ENCODE results near the gene EIF2B2.

GRCh38 chr14:75025082-75025481, 22.4 kb downstream of the EIF2B2 start:
- no peak for TF ChIP-seq POLR2A (IDR thresholded peaks at IDR 0.05)
- TF ChIP-seq CTCF (IDR thresholded peaks at IDR 0.05), result no peak
- no peak for TF ChIP-seq POLR2AphosphoS5 (IDR thresholded peaks at IDR 0.05)

Measured in gastroesophageal sphincter (tissue), 3 donors.